CMK (cell line): ENCODE results near the gene PTPN9.
"Not testable (repeated sequence)": the region's sequence is repeated elsewhere in the genome, so short reads cannot be mapped to it uniquely, and the experiment has no call there.

ENCODE experiments used
- DNase-seq: peaks from one replicate; pipeline ENCODE4 v3.0.0-alpha.2; 2010; ENCODE audit warnings: low read depth

The PTPN9 gene

GRCh38 chr15:75578948-75579920 is at the start of gene PTPN9:
TSS of gene PTPN9 (minus strand) at chr15:75579315. CDS start at chr15:75578776, 539 bp downstream.
- peak; percentile 72 for DNase-seq

GRCh38 chr15:75625542-75626347 is 46.6 kb upstream of the PTPN9 start, which contains the start of gene SNUPN:
TSS of gene SNUPN (minus strand) at chr15:75625725. CDS start at chr15:75621051, 4,674 bp downstream.
- peak; percentile 96 for DNase-seq

DNA sequence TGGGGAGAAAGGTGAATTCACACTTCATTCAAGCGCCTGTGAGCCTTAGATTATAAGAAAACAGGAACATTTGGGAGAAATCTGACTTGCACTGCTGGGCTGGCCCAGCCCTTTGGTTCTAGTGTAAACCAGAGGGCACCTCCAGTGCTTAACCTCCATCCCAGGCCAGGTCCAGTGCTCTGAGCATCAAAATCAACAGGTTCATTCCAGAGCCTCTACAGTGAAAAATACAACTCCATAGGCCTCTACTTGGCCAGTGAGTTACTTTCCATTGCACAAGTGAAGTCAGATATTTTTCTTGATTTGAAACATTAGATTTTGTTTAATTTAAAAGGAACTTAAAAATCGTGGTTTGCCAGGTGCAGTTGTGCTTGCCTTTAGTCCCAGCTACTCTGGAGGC is 43.4 kb upstream of the PTPN9 start:
- no peak for DNase-seq

GRCh38 chr15:75620841-75621391 is 41.8 kb upstream of the PTPN9 start:
- DNase-seq: no peak

DNA sequence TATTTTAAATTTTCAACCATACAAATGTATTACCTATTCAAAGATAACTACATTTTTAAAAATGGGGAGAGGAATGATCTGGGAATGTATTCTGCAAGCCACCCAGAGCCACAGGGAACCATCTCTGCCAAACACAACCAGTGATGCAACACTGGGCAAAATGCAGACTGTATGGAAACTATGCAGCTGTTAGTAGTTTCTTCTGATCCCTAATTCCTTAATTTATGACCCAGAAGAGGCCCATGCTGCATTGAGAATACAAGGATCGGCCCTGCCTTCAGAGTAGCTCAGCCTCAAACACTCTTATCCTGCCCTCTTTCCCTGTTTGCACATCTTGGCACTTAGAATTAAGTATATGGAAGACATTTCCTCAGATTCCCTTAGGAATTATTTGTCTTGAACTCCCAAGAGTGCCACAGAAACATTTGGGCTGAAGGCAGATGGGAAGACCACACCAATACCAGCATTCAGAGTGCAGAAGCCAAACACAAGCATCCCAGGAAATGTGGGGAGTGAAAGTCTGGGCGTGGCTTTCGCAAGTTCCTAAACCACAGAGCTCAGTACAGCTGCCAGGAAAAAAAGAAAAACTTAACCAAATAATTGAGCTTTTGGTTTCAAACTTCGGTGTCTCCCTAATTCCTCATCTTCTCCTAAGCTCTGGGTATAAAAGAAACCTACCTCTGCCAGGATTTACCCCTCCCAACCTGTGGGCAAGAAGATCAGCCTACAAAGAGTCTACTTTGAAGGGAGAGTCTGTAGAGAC is 41.1 kb upstream of the PTPN9 start:
- no peak for DNase-seq

DNA sequence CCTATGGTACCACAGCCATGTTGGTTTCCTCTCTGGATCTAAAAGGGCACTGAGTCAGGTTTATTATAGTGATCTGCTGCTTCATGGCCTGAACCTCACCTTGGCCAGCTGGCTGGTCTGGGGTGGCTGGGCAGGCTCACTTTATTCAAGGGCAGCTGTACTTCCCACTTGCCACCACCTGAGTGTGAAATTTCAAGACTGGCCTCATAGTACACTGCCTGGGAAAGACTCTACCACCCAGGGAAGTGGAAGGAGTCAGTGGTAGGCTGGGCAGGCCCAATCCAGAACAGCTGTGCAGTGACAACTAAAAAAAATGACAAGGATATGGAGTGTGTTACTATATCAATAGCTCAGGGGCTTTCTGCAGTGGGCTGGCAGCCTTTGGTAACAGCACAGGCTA is 37.7 kb upstream of the PTPN9 start:
- DNase-seq: no peak

DNA sequence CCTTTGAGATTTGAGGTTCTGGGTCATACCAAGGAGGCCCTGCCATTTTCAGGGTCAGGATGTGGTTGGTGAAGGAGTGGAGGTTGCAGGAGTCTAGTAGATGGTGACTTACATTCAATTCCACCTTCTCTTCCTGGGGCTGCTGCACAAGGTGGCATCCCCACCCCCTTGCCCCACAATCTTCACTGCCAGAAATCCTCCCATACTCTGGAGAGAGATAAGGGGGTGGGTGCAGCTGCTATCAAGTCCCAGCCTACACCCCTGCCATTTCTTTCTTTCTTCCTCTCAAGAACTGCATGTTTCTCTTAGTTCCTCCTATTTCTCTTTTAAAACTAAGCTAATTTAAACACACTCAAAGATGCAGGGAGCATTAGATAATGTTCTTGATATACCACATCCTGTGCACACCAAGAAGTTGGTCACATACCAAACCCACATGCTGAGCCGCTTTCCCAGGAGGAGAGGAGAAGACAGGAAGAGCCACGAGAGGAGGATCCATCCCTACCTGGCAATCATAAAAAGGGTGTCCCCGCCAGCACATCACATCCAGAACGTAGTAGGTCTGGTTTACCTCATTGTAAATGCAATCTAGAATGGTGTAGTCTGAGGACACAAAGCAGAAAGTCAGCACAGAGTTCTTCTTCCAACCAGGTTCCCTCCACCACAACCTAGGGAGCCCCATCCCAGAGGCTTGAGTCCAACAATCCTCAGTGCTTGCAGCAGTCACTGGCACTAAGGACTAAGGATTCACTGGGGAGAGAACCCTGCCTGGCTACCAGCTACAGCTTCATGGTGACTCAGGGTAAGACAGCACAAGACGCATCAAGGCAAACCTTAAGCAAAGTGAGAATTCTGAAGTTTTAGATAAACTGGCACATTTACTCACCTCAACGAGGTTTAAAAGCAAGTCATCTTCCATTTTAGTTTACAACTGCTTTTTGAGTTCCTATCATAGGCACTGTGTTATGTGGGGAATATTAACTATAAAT is 27.9 kb upstream of the PTPN9 start:
- peak; percentile 94 for DNase-seq

DNA sequence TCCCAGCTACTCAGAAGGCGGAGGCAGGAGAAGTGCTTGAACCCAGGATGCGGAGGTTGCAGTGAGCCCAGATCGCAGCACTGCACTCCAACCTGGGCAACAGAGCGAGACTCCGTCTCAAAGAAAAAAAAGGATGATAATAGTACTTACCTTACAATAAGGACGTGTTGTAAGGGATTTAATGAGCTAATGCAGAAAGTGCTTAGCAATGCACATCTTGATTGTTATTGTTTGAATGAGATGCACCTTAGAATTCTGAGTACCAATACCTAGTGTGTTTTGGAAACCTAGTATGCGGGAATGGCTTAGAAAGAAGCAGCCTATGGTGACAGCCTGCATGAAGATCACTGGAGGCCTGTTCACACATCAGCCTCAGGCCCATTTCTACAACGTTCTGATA is 26.9 kb upstream of the PTPN9 start:
- no peak for DNase-seq

DNA sequence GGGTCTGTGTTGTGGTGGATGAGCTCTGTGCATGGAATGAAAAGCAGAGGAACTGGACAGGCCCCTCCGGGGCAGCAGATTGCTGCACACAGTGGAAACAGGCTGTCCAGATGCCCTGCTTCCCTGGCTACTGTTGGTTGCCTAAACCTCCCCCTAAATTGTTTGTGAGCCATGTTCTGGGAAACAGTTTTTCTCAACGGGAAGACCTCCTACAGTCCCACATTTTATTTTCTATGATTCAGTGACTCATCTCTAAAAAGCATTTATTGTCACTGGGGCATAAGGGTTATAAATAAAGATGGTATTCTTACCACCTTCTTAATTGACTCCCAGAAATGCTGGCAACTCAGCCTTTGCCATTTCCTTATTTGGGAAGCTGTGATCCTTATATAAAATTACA is 20.3 kb upstream of the PTPN9 start:
- no peak for DNase-seq

DNA sequence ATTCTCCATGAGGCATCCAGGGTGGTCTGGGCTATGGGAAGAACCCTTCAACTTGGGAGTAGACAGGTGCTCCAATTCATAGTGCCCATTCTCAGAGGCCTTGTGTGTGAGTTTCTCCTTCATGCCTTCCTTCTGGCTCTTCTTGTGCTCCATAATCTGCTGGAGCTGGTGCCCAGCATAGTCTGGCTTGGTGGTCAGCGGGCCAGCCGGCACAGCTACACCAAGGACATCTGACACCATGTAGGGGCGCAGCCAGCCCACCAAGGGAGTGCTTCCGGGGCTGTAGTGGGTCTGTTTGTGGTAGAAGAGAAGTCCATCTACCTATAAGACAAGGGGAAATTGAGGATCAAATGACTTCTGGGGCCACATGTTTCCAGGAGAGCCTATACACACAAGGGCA is 19.2 kb upstream of the PTPN9 start:
- DNase-seq: no peak

DNA sequence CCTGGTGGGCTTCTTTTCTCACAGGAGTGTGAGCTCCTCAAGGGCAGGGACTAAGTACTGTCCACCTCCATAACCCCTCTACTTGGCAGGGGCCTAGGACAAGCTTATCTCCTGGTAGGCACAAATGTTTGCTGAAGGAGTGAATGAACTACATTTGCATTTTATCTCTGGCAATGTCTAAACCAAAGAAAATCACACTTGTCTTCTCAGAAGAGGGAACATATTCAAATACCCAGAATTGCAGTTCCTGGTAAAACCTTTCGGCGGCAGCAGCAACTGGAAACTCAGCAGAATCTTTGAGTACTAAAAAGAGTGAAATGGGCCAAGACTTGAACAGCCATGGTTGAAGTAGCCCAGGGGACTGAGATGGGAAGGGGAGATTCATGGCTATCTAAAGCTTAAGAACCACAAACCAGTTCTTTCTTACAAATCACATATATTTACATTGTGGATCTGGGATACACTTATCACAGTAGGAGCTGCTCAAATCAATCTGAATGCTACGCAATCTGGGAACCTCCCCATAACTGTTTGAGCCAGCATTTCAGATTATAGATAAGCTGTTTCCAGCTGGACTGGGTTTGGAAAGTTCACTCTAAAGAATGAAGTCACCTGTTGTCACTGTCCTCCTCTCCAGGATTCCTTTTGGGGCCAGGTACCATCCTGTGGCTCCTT is 18.7 kb upstream of the PTPN9 start:
- no peak for DNase-seq

DNA sequence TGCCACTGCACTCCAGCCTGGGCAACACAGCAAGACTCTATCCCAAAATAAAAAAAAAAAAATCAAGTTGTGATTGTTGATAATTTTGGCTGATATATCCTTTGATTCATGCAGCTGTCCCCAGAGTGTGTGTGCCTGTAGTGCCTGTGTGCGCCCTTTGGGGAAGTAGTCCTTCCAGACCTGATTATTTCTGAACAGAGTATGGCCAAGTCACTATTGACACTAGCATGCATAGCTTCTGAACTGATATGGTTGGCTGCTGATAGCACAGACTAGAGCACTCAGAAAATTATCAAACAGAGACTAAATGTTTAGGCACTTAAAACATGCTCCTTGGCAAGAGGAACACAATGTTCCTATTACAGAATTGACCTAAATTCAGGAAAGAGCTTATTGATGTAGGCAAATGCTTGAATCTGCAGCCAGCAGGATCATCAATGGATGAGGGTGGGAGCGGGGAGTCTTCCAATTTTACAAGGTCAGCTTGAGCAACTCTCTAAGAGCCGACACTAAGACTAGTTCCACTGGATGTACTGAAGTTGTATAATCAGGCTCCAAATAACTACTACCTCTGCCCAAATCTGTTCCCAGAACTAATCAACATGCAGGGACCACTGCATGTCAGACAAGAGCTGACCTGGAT is 17.7 kb upstream of the PTPN9 start:
- DNase-seq: no peak

DNA sequence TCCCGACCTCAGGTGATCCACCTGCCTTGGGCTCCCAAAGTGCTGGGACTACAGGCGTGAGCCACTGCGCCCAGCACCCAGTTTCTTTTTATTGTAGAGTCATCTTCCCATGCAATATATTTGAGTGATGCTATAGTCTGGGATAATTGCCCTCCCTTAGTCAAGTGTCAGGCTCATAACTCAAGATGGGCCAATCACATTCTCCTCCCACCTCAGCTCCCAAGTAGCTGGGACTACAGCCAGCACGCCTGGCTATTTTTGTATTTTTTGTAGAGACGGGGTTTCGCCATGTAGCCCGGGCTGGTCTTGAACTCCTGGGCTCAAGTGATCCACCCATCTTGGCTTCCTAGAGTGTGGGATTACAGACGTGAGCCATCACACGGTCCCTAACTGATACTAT is 15.2 kb upstream of the PTPN9 start:
- no peak for DNase-seq

- DNase-seq: no peak
Measured at GRCh38 chr15:75591655-75592364, 12.7 kb upstream of the PTPN9 start.

- no peak for DNase-seq
Measured at GRCh38 chr15:75590239-75590638, 11.1 kb upstream of the PTPN9 start.

- no peak for DNase-seq
Measured at GRCh38 chr15:75589071-75589470, 10.0 kb upstream of the PTPN9 start.

DNA sequence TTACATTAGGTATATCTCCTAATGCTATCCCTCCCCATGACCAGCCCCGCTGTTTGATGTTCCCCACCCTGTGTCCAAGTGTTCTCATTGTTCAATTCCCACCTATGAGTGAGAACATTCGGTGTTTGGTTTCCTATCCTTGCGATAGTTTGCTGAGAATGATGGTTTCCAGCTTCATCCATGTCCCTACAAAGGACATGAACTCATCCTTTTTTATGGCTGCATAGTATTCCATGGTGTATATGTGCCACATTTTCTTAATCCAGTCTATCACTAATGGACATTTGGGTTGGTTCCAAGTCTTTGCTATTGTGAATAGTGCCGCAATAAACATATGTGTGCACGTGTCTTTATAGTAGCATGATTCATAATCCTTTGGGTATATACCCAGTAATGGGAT is 7.3 kb upstream of the PTPN9 start:
- not testable (repeated sequence) for DNase-seq

GRCh38 chr15:75584121-75584520 is 5.0 kb upstream of the PTPN9 start:
- DNase-seq: no peak

DNA sequence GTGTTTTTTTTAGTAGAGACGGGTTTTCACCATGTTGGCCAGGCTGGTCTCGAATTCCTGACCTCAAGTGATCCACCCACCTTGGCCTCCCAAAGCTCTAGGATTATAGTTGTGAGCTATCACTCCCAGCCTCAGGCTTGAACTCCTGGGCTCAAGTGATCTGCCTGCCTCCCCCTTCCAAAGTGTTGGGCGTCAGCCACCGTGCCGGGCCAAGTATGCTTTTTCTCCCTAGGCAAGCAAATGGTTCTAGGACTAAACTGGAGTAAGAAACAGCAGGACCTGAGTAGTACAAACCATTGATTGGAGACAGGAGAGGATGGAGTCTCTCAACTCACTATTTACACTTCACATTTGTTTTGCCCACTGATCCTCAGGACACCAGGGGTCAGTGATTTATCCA is 4.6 kb upstream of the PTPN9 start:
- no peak for DNase-seq
